Endothelial cell of umbilical vein (primary cell): ENCODE measurements around the gene PPP2R3B.

Experiments
- JUN ChIP-seq: IDR thresholded peaks from 2 replicates; pipeline ENCODE4 v1.6.1; 2011; ENCODE audit warnings: borderline replicate concordance, low read depth; ENCODE audit not compliant: insufficient read length, insufficient read depth
- POLR2AphosphoS5 ChIP-seq: IDR thresholded peaks from 2 replicates; pipeline ENCODE4 v1.6.1; 2012; ENCODE audit warnings: low read depth, mild to moderate bottlenecking, control low read depth, low read length, moderate library complexity; ENCODE audit not compliant: insufficient read depth
- TF ChIP-seq, protein P1 (sequence below), 2 donors: IDR thresholded peaks; 1 replicate in 1 of 2; 2 replicates in 1 of 2; pipeline ENCODE4 v1.5.1; 2011; ENCODE audit warnings: low read length in 2 of 2, mild to moderate bottlenecking in 2 of 2, moderate library complexity in 2 of 2, control low read depth in 1 of 2, inconsistent platforms in 1 of 2, low read depth in 1 of 2; ENCODE audit not compliant: insufficient read depth in 1 of 2; ENCODE audit errors: extremely low read depth in 1 of 2

- TF ChIP-seq, protein P1, sequence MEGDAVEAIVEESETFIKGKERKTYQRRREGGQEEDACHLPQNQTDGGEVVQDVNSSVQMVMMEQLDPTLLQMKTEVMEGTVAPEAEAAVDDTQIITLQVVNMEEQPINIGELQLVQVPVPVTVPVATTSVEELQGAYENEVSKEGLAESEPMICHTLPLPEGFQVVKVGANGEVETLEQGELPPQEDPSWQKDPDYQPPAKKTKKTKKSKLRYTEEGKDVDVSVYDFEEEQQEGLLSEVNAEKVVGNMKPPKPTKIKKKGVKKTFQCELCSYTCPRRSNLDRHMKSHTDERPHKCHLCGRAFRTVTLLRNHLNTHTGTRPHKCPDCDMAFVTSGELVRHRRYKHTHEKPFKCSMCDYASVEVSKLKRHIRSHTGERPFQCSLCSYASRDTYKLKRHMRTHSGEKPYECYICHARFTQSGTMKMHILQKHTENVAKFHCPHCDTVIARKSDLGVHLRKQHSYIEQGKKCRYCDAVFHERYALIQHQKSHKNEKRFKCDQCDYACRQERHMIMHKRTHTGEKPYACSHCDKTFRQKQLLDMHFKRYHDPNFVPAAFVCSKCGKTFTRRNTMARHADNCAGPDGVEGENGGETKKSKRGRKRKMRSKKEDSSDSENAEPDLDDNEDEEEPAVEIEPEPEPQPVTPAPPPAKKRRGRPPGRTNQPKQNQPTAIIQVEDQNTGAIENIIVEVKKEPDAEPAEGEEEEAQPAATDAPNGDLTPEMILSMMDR (IDR thresholded peaks at IDR 0.05; ENCODE audit: extremely low read depth in 1 of 2, insufficient read depth in 1 of 2, low read depth in 1 of 2, low read length in 2 of 2) = no peak
- no peak for TF ChIP-seq JUN
- no peak for TF ChIP-seq POLR2AphosphoS5
These were observed 26.1 kb downstream of the PPP2R3B start for GRCh38 chrX:360496-361150.
